Measurements from ENCODE around the gene SLC6A2.

SLC6A2 gene

DNA sequence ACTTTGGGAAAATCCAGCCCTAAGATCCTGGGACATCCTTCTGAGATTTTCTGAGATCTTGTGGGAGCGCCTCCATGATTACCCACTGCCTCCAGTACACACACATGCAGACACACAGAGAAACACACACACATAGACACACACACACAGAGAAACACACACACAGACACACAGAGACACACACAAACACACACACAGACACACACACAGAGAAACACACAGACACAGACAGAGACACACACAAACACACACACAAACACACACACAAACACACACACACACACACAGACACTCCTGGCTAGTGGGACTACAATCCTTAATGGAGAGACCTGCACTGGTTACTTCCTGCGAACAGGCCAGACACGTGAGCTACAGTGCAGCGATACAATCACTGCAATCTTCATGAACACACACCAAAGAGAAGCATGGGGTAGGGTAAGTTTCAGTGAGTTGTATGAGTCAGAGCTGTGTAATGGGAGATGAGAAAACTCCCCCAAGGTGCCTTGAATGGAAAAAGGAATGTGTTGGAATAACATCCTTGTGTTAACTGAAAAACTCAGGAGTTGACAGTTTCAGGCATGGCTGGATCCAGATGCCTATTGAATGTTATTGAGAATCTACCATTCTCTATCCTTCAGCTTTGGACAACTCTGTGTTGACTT, 79.5 kb downstream of the SLC6A2 start:
- H3K4me1 ChIP-seq (ENCODE audit: low read depth, poor library complexity, severe bottlenecking), result no peaks in the 10 kb centered on the region
- TF ChIP-seq, protein P1, sequence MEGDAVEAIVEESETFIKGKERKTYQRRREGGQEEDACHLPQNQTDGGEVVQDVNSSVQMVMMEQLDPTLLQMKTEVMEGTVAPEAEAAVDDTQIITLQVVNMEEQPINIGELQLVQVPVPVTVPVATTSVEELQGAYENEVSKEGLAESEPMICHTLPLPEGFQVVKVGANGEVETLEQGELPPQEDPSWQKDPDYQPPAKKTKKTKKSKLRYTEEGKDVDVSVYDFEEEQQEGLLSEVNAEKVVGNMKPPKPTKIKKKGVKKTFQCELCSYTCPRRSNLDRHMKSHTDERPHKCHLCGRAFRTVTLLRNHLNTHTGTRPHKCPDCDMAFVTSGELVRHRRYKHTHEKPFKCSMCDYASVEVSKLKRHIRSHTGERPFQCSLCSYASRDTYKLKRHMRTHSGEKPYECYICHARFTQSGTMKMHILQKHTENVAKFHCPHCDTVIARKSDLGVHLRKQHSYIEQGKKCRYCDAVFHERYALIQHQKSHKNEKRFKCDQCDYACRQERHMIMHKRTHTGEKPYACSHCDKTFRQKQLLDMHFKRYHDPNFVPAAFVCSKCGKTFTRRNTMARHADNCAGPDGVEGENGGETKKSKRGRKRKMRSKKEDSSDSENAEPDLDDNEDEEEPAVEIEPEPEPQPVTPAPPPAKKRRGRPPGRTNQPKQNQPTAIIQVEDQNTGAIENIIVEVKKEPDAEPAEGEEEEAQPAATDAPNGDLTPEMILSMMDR (conservative IDR thresholded peaks at IDR 0.05; ENCODE audit: low read depth, low read length), result no peak
- H3K4me2 ChIP-seq, result no peak overlapping the region
- no peaks in the 10 kb centered on the region for H3K79me2 ChIP-seq (ENCODE audit: insufficient read depth, low read depth)
- H3K36me3 ChIP-seq (ENCODE audit: insufficient read depth), result no peaks in the 10 kb centered on the region
- no peaks in the 10 kb centered on the region for H3K27me3 ChIP-seq (ENCODE audit: insufficient read depth, low read depth)
- no peak overlapping the region for H2AFZ ChIP-seq (ENCODE audit: low read depth)
- H4K20me1 ChIP-seq (ENCODE audit: insufficient read depth), result no peaks in the 10 kb centered on the region
- no peak overlapping the region for H3K27ac ChIP-seq
- H3K9ac ChIP-seq, result no peak overlapping the region
- H3K4me3 ChIP-seq (IDR thresholded peaks at IDR 0.05; ENCODE audit: insufficient read depth, low read depth, low read length), result no peak overlapping the region

DNA sequence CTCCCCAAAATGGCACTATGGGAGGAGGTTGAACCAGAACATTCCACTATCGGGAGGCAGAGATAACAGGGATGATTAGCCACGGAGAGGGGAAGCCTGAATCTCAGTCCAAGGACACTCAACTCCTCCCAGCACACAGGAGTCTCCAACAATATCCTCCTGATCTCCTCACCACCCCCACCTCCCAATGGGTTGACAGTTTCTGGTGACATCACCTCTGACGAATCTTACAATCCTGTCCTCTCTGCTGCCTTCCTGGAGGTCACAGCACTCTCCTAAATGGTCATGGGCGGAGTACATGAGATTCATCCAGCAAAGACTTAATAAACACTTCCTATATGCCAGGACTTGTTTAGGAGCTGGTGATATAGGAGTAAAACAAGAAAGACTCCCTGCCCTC, 80.9 kb downstream of the SLC6A2 start:
- H4K20me1 ChIP-seq (ENCODE audit: insufficient read depth), result no peaks in the 10 kb centered on the region
- H3K79me2 ChIP-seq (ENCODE audit: insufficient read depth, low read depth), result no peaks in the 10 kb centered on the region
- no peak overlapping the region for H3K4me2 ChIP-seq
- TF ChIP-seq, protein P1 (conservative IDR thresholded peaks at IDR 0.05; ENCODE audit: low read depth, low read length), result no peak
- no peak overlapping the region for H3K4me3 ChIP-seq (IDR thresholded peaks at IDR 0.05; ENCODE audit: insufficient read depth, low read depth, low read length)
- H3K9ac ChIP-seq, result no peak overlapping the region
- no peak overlapping the region for H2AFZ ChIP-seq (ENCODE audit: low read depth)
- H3K27ac ChIP-seq, result no peak overlapping the region
- no peaks in the 10 kb centered on the region for H3K4me1 ChIP-seq (ENCODE audit: low read depth, poor library complexity, severe bottlenecking)
- no peaks in the 10 kb centered on the region for H3K27me3 ChIP-seq (ENCODE audit: insufficient read depth, low read depth)
- H3K36me3 ChIP-seq (ENCODE audit: insufficient read depth), result no peaks in the 10 kb centered on the region

DNA sequence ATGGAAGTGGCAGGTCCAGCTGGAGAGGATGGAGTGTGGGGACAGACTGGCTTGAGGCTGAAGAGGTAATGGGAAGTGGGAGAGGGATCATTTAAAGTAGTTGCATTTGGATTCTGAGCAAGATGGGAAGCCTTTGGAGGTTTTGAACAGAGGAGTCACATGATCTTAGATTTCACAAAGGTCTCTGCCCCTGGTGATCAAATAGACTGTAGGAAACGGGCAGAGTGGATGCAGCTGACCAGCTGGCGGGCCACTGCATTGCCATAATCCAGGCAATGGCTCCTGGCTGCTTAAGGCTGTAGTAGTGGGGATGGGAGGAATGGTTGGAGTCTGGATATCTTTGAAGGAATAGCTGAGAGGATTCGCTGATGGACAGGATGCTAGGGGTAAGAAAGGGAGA, 81.5 kb downstream of the SLC6A2 start:
- Histone ChIP-seq H3K36me3 (ENCODE audit: insufficient read depth) (no peaks in the 10 kb centered on the region), H2AFZ (ENCODE audit: low read depth) (no peak overlapping the region), H3K4me1 (ENCODE audit: low read depth, poor library complexity, severe bottlenecking) (no peaks in the 10 kb centered on the region), H3K27ac (no peak overlapping the region), H3K9ac (no peak overlapping the region), H4K20me1 (ENCODE audit: insufficient read depth) (no peaks in the 10 kb centered on the region), H3K79me2 (ENCODE audit: insufficient read depth, low read depth) (no peaks in the 10 kb centered on the region), H3K4me3 (IDR thresholded peaks at IDR 0.05; ENCODE audit: insufficient read depth, low read depth, low read length) (no peak overlapping the region), H3K4me2 (no peak overlapping the region), H3K27me3 (ENCODE audit: insufficient read depth, low read depth) (no peaks in the 10 kb centered on the region)
- TF ChIP-seq, protein P1 (conservative IDR thresholded peaks at IDR 0.05; ENCODE audit: low read depth, low read length), result no peak

DNA sequence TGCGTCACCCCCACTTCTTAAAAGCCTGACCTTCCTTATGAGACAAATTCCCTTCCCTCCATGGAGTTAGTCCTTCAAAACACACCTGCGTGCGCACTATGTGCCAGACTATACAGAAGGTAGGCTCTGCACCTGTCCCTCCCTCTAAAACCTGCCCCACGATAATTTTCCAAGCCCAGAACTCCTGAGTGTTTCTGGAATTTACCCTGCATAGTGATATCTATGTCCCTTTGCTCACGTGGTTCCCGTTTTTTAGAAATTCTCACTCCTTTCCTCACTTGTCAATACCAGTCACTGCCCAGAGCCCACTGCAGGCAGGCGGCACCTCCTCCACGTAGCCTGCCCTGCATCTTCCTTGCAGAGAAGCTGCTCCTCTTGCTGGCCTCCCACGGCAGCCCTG, 82.2 kb downstream of the SLC6A2 start:
- H4K20me1 ChIP-seq (ENCODE audit: insufficient read depth), result no peaks in the 10 kb centered on the region
- no peaks in the 10 kb centered on the region for H3K27me3 ChIP-seq (ENCODE audit: insufficient read depth, low read depth)
- H3K4me1 ChIP-seq (ENCODE audit: low read depth, poor library complexity, severe bottlenecking), result no peaks in the 10 kb centered on the region
- H3K4me2 ChIP-seq, result no peak overlapping the region
- H3K9ac ChIP-seq, result no peak overlapping the region
- TF ChIP-seq, protein P1 (conservative IDR thresholded peaks at IDR 0.05; ENCODE audit: low read depth, low read length), result no peak
- no peak overlapping the region for H3K4me3 ChIP-seq (IDR thresholded peaks at IDR 0.05; ENCODE audit: insufficient read depth, low read depth, low read length)
- no peaks in the 10 kb centered on the region for H3K79me2 ChIP-seq (ENCODE audit: insufficient read depth, low read depth)
- no peaks in the 10 kb centered on the region for H3K36me3 ChIP-seq (ENCODE audit: insufficient read depth)
- H3K27ac ChIP-seq, result no peak overlapping the region
- no peak overlapping the region for H2AFZ ChIP-seq (ENCODE audit: low read depth)
